8988T (cell line): ENCODE data around the gene NUTM2F.
"Not testable (repeated sequence)": the region's sequence is repeated elsewhere in the genome, so short reads cannot be mapped to it uniquely, and the experiment has no call there.

ENCODE experiments used
- DNase-seq: peaks from one replicate; pipeline ENCODE4 v3.0.0; 2011

Gene NUTM2F

GRCh38 chr9:94315034-94315984 lies 13.1 kb downstream of the NUTM2F start:
- not testable (repeated sequence) for DNase-seq

GRCh38 chr9:94303321-94303720 lies 25.1 kb downstream of the NUTM2F start:
- DNase-seq: no peak

GRCh38 chr9:94302426-94302825 lies 26.0 kb downstream of the NUTM2F start:
- no peak for DNase-seq

GRCh38 chr9:94301583-94301982 lies 26.9 kb downstream of the NUTM2F start:
- DNase-seq: no peak

- DNase-seq: no peak
Observed at GRCh38 chr9:94300470-94301301, 27.8 kb downstream of the NUTM2F start.

GRCh38 chr9:94298949-94299599 lies 29.4 kb downstream of the NUTM2F start:
- DNase-seq: no peak

GRCh38 chr9:94289691-94290090 lies 38.8 kb downstream of the NUTM2F start:
- no peak for DNase-seq

GRCh38 chr9:94287877-94288513 lies 40.4 kb downstream of the NUTM2F start:
- DNase-seq: no peak

- DNase-seq: no peak
Observed at GRCh38 chr9:94286116-94286515, 42.3 kb downstream of the NUTM2F start.

GRCh38 chr9:94281101-94281500 lies 47.3 kb downstream of the NUTM2F start:
- no peak for DNase-seq

- DNase-seq: no peak
Observed at GRCh38 chr9:94280409-94280989, 47.9 kb downstream of the NUTM2F start.

GRCh38 chr9:94277885-94278536 lies 50.4 kb downstream of the NUTM2F start:
- no peak for DNase-seq

GRCh38 chr9:94277029-94277428 lies 51.4 kb downstream of the NUTM2F start:
- not testable (repeated sequence) for DNase-seq

- no peak for DNase-seq
Observed at GRCh38 chr9:94270009-94270408, 58.4 kb downstream of the NUTM2F start.

- no peak for DNase-seq
Observed at GRCh38 chr9:94269264-94269663, 59.2 kb downstream of the NUTM2F start.
